ENCODE results near the gene RAB40B.

RAB40B gene

DNA sequence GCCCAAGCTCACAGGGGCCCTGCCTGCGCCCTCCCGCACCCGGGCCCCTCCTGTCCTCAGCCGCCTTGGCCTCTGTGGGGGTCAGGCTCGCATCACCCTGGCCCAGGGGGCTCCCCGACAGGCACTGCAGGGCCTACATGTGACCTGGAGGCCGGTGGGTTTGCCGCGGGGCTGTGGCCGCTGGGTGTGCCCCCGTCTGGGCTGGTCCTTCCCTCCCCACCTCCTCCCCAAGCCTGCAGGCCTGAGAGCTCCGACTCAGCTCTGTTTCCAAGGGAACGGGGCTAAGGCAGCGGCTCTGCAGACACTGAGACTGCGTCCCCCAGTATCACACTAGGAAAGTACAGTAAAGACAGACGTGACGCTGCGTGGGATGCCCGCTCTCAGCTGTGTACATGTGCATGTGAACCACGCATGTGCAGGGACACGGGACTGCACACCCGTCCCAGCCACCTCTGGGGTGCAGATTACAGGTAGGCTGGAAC lies 33.8 kb downstream of the RAB40B start:
- Histone ChIP-seq H4K8ac (ENCODE audit: low read depth, low read length) (no peak overlapping the region), H2BK5ac (ENCODE audit: low read depth, low read length, poor library complexity) (no peak overlapping the region), H3K4me1 (ENCODE audit: control insufficient read depth in 1 of 2, insufficient read depth in 2 of 2, low read length in 2 of 2) (peaks cover 0 to 3% of the 10 kb centered on the region in 2 experiments), H3K27ac (ENCODE audit: low read depth, low read length) (no peak overlapping the region), H3K23ac (ENCODE audit: low read length) (no peak overlapping the region), H3K18ac (ENCODE audit: low read length) (no peak overlapping the region), H3K4me2 (ENCODE audit: low read length) (no peak overlapping the region), H2BK12ac (ENCODE audit: low read length) (no peak overlapping the region), H3K79me1 (ENCODE audit: low read length) (no peaks in the 10 kb centered on the region), H3K9me3 (ENCODE audit: insufficient read depth, low read depth, low read length) (peaks cover 9% of the 10 kb centered on the region), H3K27me3 (ENCODE audit: insufficient read depth, low read length) (no peaks in the 10 kb centered on the region), H3K4ac (ENCODE audit: low read depth, low read length) (no peak overlapping the region), H3K9ac (ENCODE audit: low read length) (no peak overlapping the region), H3K4me3 (ENCODE audit: low read depth, low read length) (peak overlapping the region; percentile 39), H2AK5ac (ENCODE audit: low read length) (no peak overlapping the region), H4K91ac (ENCODE audit: low read depth, low read length) (no peak overlapping the region), H2AFZ (ENCODE audit: insufficient read depth, low read length, poor library complexity) (no peak overlapping the region), H4K12ac (ENCODE audit: low read depth, low read length) (no peak overlapping the region), H2BK120ac (ENCODE audit: insufficient read depth, low read length, poor library complexity) (no peak overlapping the region), H3K14ac (ENCODE audit: low read length) (no peak overlapping the region), H3K79me2 (ENCODE audit: control insufficient read depth, insufficient read depth, low read length, poor library complexity) (no peaks in the 10 kb centered on the region), H3K36me3 (ENCODE audit: control insufficient read depth in 1 of 2, insufficient read depth in 2 of 2, low read length in 2 of 2) (no peaks in the 10 kb centered on the region)
- WGBS (ENCODE audit: extremely low coverage, insufficient coverage, insufficient read length) = no CpG with 5 or more reads among the region's 22 CpGs
- no peak for DNase-seq

DNA sequence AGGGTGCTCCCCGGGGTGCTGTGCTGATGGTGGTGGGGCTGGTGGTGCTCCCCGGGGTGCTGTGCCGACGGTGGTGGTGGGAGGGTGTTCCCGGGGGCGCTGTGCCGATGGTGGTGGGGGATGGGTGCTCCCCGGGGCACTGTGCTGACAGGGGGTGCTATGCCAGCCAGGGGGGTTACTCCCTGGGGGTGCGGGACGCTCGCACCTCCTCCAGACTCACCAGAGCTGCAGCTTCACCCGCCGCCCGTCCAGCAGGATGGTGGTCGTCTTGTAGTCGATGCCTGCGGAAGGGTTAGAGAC lies 34.3 kb downstream of the RAB40B start:
- no peak overlapping the region for H4K91ac ChIP-seq (ENCODE audit: low read depth, low read length)
- H3K27me3 ChIP-seq (ENCODE audit: insufficient read depth, low read length) = no peaks in the 10 kb centered on the region
- WGBS (ENCODE audit: extremely low coverage, insufficient coverage, insufficient read length) = no CpG with 5 or more reads among the region's 17 CpGs
- H3K4me3 ChIP-seq (ENCODE audit: low read depth, low read length) = no peak overlapping the region
- no peak overlapping the region for H4K8ac ChIP-seq (ENCODE audit: low read depth, low read length)
- no peak overlapping the region for H3K14ac ChIP-seq (ENCODE audit: low read length)
- H3K79me2 ChIP-seq (ENCODE audit: control insufficient read depth, insufficient read depth, low read length, poor library complexity) = no peaks in the 10 kb centered on the region
- H2BK120ac ChIP-seq (ENCODE audit: insufficient read depth, low read length, poor library complexity) = no peak overlapping the region
- no peak overlapping the region for H3K4ac ChIP-seq (ENCODE audit: low read depth, low read length)
- H4K12ac ChIP-seq (ENCODE audit: low read depth, low read length) = no peak overlapping the region
- H2AFZ ChIP-seq (ENCODE audit: insufficient read depth, low read length, poor library complexity) = no peak overlapping the region
- H3K4me2 ChIP-seq (ENCODE audit: low read length) = no peak overlapping the region
- H3K79me1 ChIP-seq (ENCODE audit: low read length) = no peaks in the 10 kb centered on the region
- H3K18ac ChIP-seq (ENCODE audit: low read length) = no peak overlapping the region
- H3K9me3 ChIP-seq (ENCODE audit: insufficient read depth, low read depth, low read length) = peaks cover 10% of the 10 kb centered on the region
- H3K27ac ChIP-seq (ENCODE audit: low read depth, low read length) = no peak overlapping the region
- H3K4me1 ChIP-seq (ENCODE audit: control insufficient read depth in 1 of 2, insufficient read depth in 2 of 2, low read length in 2 of 2) = peaks cover 0 to 3% of the 10 kb centered on the region in 2 experiments
- no peak overlapping the region for H3K23ac ChIP-seq (ENCODE audit: low read length)
- H3K36me3 ChIP-seq (ENCODE audit: control insufficient read depth in 1 of 2, insufficient read depth in 2 of 2, low read length in 2 of 2) = no peaks in the 10 kb centered on the region
- H2AK5ac ChIP-seq (ENCODE audit: low read length) = no peak overlapping the region
- no peak for DNase-seq
- no peak overlapping the region for H2BK5ac ChIP-seq (ENCODE audit: low read depth, low read length, poor library complexity)
- H3K9ac ChIP-seq (ENCODE audit: low read length) = no peak overlapping the region
- no peak overlapping the region for H2BK12ac ChIP-seq (ENCODE audit: low read length)

- WGBS (ENCODE audit: extremely low coverage, insufficient coverage, insufficient read length) = no CpG with 5 or more reads among the region's 39 CpGs
- no peak overlapping the region for H3K23ac ChIP-seq (ENCODE audit: low read length)
- H3K9ac ChIP-seq (ENCODE audit: low read length) = no peak overlapping the region
- no peaks in the 10 kb centered on the region for H3K36me3 ChIP-seq (ENCODE audit: control insufficient read depth in 1 of 2, insufficient read depth in 2 of 2, low read length in 2 of 2)
- H4K91ac ChIP-seq (ENCODE audit: low read depth, low read length) = no peak overlapping the region
- peaks cover 13% of the 10 kb centered on the region for H3K9me3 ChIP-seq (ENCODE audit: insufficient read depth, low read depth, low read length)
- no peak overlapping the region for H2AFZ ChIP-seq (ENCODE audit: insufficient read depth, low read length, poor library complexity)
- H3K79me1 ChIP-seq (ENCODE audit: low read length) = no peaks in the 10 kb centered on the region
- H4K8ac ChIP-seq (ENCODE audit: low read depth, low read length) = no peak overlapping the region
- no peak overlapping the region for H3K18ac ChIP-seq (ENCODE audit: low read length)
- H2BK120ac ChIP-seq (ENCODE audit: insufficient read depth, low read length, poor library complexity) = no peak overlapping the region
- H3K4me3 ChIP-seq (ENCODE audit: low read depth, low read length) = no peak overlapping the region
- no peak overlapping the region for H3K14ac ChIP-seq (ENCODE audit: low read length)
- no peak overlapping the region for H2BK5ac ChIP-seq (ENCODE audit: low read depth, low read length, poor library complexity)
- H3K4me2 ChIP-seq (ENCODE audit: low read length) = no peak overlapping the region
- no peak for DNase-seq
- no peak overlapping the region for H3K27ac ChIP-seq (ENCODE audit: low read depth, low read length)
- no peak overlapping the region for H2BK12ac ChIP-seq (ENCODE audit: low read length)
- H3K79me2 ChIP-seq (ENCODE audit: control insufficient read depth, insufficient read depth, low read length, poor library complexity) = no peaks in the 10 kb centered on the region
- peaks cover 0 to under 1% of the 10 kb centered on the region in 2 experiments for H3K4me1 ChIP-seq (ENCODE audit: control insufficient read depth in 1 of 2, insufficient read depth in 2 of 2, low read length in 2 of 2)
- H2AK5ac ChIP-seq (ENCODE audit: low read length) = no peak overlapping the region
- no peak overlapping the region for H3K4ac ChIP-seq (ENCODE audit: low read depth, low read length)
- H3K27me3 ChIP-seq (ENCODE audit: insufficient read depth, low read length) = no peaks in the 10 kb centered on the region
- H4K12ac ChIP-seq (ENCODE audit: low read depth, low read length) = no peak overlapping the region
Measured at GRCh38 chr17:82663381-82664275, 34.9 kb downstream of the RAB40B start.

GRCh38 chr17:82662711-82663261 lies 35.7 kb downstream of the RAB40B start:
- Histone ChIP-seq H3K18ac (ENCODE audit: low read length) (no peak overlapping the region), H4K8ac (ENCODE audit: low read depth, low read length) (no peak overlapping the region), H3K4me2 (ENCODE audit: low read length) (no peak overlapping the region), H4K12ac (ENCODE audit: low read depth, low read length) (no peak overlapping the region), H3K9me3 (ENCODE audit: insufficient read depth, low read depth, low read length) (peaks cover 13% of the 10 kb centered on the region), H3K23ac (ENCODE audit: low read length) (no peak overlapping the region), H3K14ac (ENCODE audit: low read length) (no peak overlapping the region), H2AK5ac (ENCODE audit: low read length) (no peak overlapping the region), H3K79me1 (ENCODE audit: low read length) (no peaks in the 10 kb centered on the region), H3K4me1 (ENCODE audit: control insufficient read depth in 1 of 2, insufficient read depth in 2 of 2, low read length in 2 of 2) (no peaks in the 10 kb centered on the region), H3K36me3 (ENCODE audit: control insufficient read depth in 1 of 2, insufficient read depth in 2 of 2, low read length in 2 of 2) (no peaks in the 10 kb centered on the region), H2BK120ac (ENCODE audit: insufficient read depth, low read length, poor library complexity) (no peak overlapping the region), H3K79me2 (ENCODE audit: control insufficient read depth, insufficient read depth, low read length, poor library complexity) (no peaks in the 10 kb centered on the region), H3K4ac (ENCODE audit: low read depth, low read length) (no peak overlapping the region), H3K27me3 (ENCODE audit: insufficient read depth, low read length) (no peaks in the 10 kb centered on the region), H3K9ac (ENCODE audit: low read length) (no peak overlapping the region), H2BK5ac (ENCODE audit: low read depth, low read length, poor library complexity) (no peak overlapping the region), H2BK12ac (ENCODE audit: low read length) (no peak overlapping the region), H4K91ac (ENCODE audit: low read depth, low read length) (no peak overlapping the region), H3K4me3 (ENCODE audit: low read depth, low read length) (no peak overlapping the region), H2AFZ (ENCODE audit: insufficient read depth, low read length, poor library complexity) (no peak overlapping the region), H3K27ac (ENCODE audit: low read depth, low read length) (no peak overlapping the region)
- WGBS (ENCODE audit: extremely low coverage, insufficient coverage, insufficient read length) = no CpG with 5 or more reads among the region's 20 CpGs
- DNase-seq = no peak

Data from trophoblast cell (in vitro differentiated cells and primary cell).